Thymus (tissue), 11 donors: ENCODE measurements around the gene NNT. TPM values are rescaled to one million over a fixed set of nuclear protein-coding genes. Genes with fewer than 3 reads are reported as not detected.
"Not testable (repeated sequence)": the region's sequence is repeated elsewhere in the genome, so short reads cannot be mapped to it uniquely, and the experiment has no call there.

Source experiments
- DNase-seq, 9 donors: peaks; one replicate each; pipeline ENCODE4 v3.0.0-alpha.2; 2013; ENCODE audit warnings: low spot score in 9 of 9, low read depth in 6 of 9, missing footprints in 1 of 9
- H3K27ac ChIP-seq, 2 donors: one replicate each; pipeline ENCODE4 v1.5.1; 2013; ENCODE audit warnings: control low read depth in 1 of 2, low read depth in 1 of 2, low read length in 1 of 2, mild to moderate bottlenecking in 1 of 2, moderate library complexity in 1 of 2
- H3K27me3 ChIP-seq, 2 donors: one replicate each; pipeline ENCODE4 v1.5.1; 2013; ENCODE audit warnings: low read length in 1 of 2; ENCODE audit not compliant: control insufficient read depth in 2 of 2, insufficient read depth in 1 of 2
- H3K36me3 ChIP-seq, 2 donors: one replicate each; pipeline ENCODE4 v1.5.1; 2013; ENCODE audit warnings: low read length in 1 of 2, mild to moderate bottlenecking in 1 of 2, moderate library complexity in 1 of 2; ENCODE audit not compliant: control insufficient read depth in 2 of 2, insufficient read depth in 2 of 2
- H3K4me1 ChIP-seq, 2 donors: one replicate each; pipeline ENCODE4 v1.5.1; 2013; ENCODE audit warnings: low read length in 2 of 2; ENCODE audit not compliant: control insufficient read depth in 2 of 2, insufficient read depth in 2 of 2
- H3K4me3 ChIP-seq, 2 donors: one replicate each; pipeline ENCODE4 v1.5.1; 2013; ENCODE audit warnings: low read length in 2 of 2, control low read depth in 1 of 2, mild to moderate bottlenecking in 1 of 2
- H3K9me3 ChIP-seq, 2 donors: one replicate each; pipeline ENCODE4 v1.5.1; 2013; ENCODE audit warnings: low read length in 1 of 2, mild to moderate bottlenecking in 1 of 2; ENCODE audit not compliant: control insufficient read depth in 2 of 2, insufficient read depth in 1 of 2
- WGBS: extraction: QIAGEN DNeasy Blood & Tissue Kit; methylation state at CpG from one replicate; pipeline ENCODE4 v1.1.7; 2013; 5-methylcytosine and 5-hydroxymethylcytosine counted together
- polyA plus RNA-seq: library from polyadenylated mRNA; stranded (reverse); fragments of 200-250 nt; gene quantifications from one replicate; pipeline ENCODE4 v1.2.3, GENCODE V29; 2013
- total RNA-seq: library from RNA; stranded (reverse); fragments of 120-200 nt; gene quantifications from one replicate; pipeline ENCODE4 v1.2.4, GENCODE V29; 2013
- donor health status: healthy.

Gene NNT
- total and polyA plus RNA-seq, 2 donors: 30.8 to 49.2 TPM

DNA sequence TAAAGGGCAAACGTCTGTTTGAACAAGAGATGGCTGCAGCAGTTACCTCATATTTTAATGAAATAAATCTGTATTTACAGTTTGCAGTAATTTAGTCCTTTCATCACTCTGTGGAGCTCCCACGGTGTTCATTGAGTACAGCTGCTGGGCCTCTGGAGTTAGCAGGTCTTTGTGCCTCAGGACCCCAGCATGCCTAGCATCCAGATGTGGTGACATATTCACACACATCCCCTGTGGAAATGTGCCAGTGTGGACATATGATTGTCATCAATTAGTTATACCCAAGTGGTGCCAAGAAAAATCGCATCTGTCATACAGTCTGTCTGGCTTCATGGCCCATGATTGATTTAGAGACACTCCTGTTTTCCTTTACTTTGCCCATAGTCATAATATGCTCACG, 77.3 kb downstream of the NNT start:
- Histone ChIP-seq H3K4me1 (no peaks in the 10 kb centered on the region), H3K27me3 (no peaks in the 10 kb centered on the region), H3K4me3 (no peak overlapping the region), H3K27ac (no peak overlapping the region), H3K36me3 (peaks cover 11 to 21% of the 10 kb centered on the region in 2 donors), H3K9me3 (no peaks in the 10 kb centered on the region)
- 97% methylated on average over 4 of the region's 4 CpGs for WGBS
- DNase-seq: no peak

DNA sequence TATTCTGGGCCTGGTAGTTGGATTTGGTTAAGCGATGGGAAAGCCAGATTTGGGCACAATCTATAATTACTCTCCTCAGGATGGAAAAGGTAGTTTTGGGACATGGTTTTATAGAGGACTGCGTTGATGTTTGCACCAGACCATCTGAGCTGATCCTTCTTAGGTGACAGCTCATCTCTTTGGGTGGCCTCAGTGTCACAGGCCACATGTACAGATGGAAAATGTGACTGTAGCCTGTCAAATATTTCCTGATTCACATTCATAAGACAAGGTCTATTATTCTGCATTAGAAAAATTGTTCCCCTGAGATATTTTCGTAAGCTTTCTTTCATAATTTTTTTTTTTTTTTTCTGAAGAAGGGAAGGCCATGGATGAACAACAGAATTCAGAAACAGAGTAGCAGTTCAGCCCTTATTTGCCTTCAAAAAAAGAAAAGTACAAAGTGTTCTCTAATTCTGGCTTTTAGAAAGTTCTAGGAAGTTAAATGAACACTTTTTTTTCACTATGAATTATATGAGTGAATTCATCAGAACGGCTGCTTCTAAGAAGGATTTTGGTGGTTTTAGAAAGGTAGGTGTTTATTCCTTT, 81.0 kb downstream of the NNT start:
- H3K9me3 ChIP-seq: no peaks in the 10 kb centered on the region
- 98% methylated on average over 4 of the region's 4 CpGs for WGBS
- no peak overlapping the region for H3K4me3 ChIP-seq
- peaks cover 5 to 8% of the 10 kb centered on the region in 2 donors for H3K36me3 ChIP-seq
- no peaks in the 10 kb centered on the region for H3K27me3 ChIP-seq
- no peaks in the 10 kb centered on the region for H3K4me1 ChIP-seq
- DNase-seq: no peak
- H3K27ac ChIP-seq: no peak overlapping the region

DNA sequence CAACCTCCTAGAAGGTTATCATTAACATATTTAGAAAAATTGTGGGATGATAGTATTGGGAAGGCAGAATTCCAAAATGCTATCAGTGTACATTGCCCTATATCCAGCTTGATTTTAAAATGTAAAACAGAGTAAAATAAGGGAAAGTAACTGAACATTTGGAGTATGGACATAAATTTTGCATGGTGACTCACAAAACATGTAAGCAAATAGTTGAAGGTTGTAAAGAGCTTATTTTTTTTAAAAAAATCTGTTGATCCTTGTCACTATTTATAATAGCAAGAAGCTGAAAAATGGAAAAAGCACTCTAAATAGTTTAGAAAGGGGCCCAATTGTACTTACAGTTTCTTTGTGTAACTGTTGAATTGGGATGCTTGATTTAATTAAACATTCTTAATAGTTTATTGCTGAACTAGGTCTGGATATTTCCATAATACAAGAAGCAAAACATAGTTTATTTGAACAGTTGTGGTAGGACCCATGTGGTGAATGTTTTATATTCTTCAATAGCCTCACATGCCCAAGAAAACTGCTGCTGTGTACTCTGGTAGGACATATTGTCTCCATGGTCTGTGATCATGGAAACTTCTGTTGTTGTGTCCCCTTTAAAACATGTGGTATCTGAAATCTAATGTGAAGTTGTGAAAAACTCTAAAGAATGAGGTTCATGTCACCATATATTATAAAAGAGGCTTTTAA, 82.4 kb downstream of the NNT start:
- no peaks in the 10 kb centered on the region for H3K4me1 ChIP-seq
- DNase-seq: no peak
- H3K36me3 ChIP-seq: peaks cover 3 to 5% of the 10 kb centered on the region in 2 donors
- no peaks in the 10 kb centered on the region for H3K27me3 ChIP-seq
- no peaks in the 10 kb centered on the region for H3K9me3 ChIP-seq
- no peak overlapping the region for H3K27ac ChIP-seq
- no peak overlapping the region for H3K4me3 ChIP-seq

GRCh38 chr5:43687275-43687674, 84.3 kb downstream of the NNT start:
- no peaks in the 10 kb centered on the region for H3K4me1 ChIP-seq
- DNase-seq: no peak
- peaks cover 0 to 4% of the 10 kb centered on the region in 2 donors for H3K36me3 ChIP-seq
- no peaks in the 10 kb centered on the region for H3K27me3 ChIP-seq
- no peak overlapping the region for H3K27ac ChIP-seq
- 97% methylated on average over 3 of the region's 3 CpGs for WGBS
- no peaks in the 10 kb centered on the region for H3K9me3 ChIP-seq
- no peak overlapping the region for H3K4me3 ChIP-seq

- Histone ChIP-seq H3K4me1 (no peaks in the 10 kb centered on the region), H3K9me3 (peaks cover 2 to 3% of the 10 kb centered on the region in 2 donors), H3K36me3 (peaks cover 5 to 6% of the 10 kb centered on the region in 2 donors), H3K27me3 (no peaks in the 10 kb centered on the region), H3K27ac (no peak overlapping the region), H3K4me3 (no peak overlapping the region)
- DNase-seq: no peak
- WGBS: 99% methylated on average over 4 of the region's 4 CpGs
Observed at GRCh38 chr5:43691275-43691674, 88.3 kb downstream of the NNT start.

DNA sequence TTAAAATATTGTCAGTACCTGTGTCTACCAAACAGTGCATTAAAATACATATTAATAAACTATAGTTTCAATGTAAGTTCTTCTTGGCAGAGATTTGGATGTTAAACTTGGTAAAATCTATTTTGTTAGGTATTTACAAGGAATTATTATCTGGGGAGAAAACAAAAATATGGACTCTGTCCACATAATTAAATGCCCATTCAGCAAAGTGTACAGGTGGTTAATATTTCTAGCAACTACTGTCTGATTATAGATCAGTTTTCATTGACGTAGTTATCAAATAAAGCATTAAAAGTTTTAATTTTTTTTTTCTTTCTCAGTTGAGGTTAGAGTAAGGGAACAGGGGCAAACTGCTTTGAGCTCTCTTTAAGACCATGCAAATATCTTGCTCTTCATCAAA, 88.9 kb downstream of the NNT start:
- Histone ChIP-seq H3K4me3 (no peak overlapping the region), H3K9me3 (peaks cover 3 to 8% of the 10 kb centered on the region in 2 donors), H3K27me3 (no peaks in the 10 kb centered on the region), H3K4me1 (no peaks in the 10 kb centered on the region), H3K27ac (no peak overlapping the region), H3K36me3 (peaks cover 5 to 6% of the 10 kb centered on the region in 2 donors)
- no peak for DNase-seq
- 99% methylated on average over 1 of the region's 1 CpG for WGBS

DNA sequence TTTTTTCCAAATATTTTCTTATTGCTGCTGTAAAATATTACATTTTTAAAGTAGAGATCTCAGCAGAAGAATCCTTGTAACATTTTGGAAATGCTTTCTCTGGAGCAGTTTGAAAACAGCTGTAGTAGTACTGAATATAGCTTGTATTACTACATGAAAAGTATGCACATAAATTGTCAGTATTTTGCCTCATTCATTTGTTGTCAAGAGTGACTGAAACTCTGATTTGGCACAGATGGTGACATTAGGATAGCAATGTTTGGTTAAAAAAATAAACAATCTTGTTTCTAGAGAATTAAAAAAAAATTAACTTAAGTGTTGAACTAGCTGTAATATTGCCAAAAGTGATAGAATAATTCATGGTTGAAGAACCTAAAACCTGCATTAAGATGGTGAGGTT, 90.4 kb downstream of the NNT start:
- H3K4me3 ChIP-seq: no peak overlapping the region
- DNase-seq: no peak
- no peaks in the 10 kb centered on the region for H3K4me1 ChIP-seq
- no peak overlapping the region for H3K27ac ChIP-seq
- H3K27me3 ChIP-seq: no peaks in the 10 kb centered on the region
- peaks cover 5 to 6% of the 10 kb centered on the region in 2 donors for H3K36me3 ChIP-seq
- peaks cover 3 to 8% of the 10 kb centered on the region in 2 donors for H3K9me3 ChIP-seq

DNA sequence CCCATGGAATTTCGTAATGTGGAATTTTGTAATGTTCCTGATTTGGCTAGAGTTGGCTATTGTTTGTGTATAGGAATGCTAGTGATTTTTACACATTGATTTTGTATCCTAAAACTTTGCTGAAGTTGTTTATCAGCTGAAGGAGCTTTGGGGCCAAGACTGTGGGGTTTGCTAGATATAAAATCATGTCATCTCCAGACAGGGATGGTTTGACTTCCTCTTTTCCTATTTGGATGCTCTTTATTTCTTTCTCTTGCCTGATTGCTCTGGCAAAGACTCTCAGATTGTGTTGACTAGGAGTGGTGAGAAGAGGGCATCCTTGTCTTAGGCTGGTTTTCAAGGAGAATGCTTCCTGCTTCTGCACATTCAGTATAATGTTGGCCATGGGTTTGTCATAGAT, 91.0 kb downstream of the NNT start:
- Histone ChIP-seq H3K9me3 (peaks cover 3 to 8% of the 10 kb centered on the region in 2 donors), H3K27ac (no peak overlapping the region), H3K27me3 (no peaks in the 10 kb centered on the region), H3K4me1 (no peaks in the 10 kb centered on the region), H3K4me3 (no peak overlapping the region), H3K36me3 (peaks cover 5 to 6% of the 10 kb centered on the region in 2 donors)
- no peak for DNase-seq
- 97% methylated on average over 1 of the region's 1 CpG for WGBS

DNA sequence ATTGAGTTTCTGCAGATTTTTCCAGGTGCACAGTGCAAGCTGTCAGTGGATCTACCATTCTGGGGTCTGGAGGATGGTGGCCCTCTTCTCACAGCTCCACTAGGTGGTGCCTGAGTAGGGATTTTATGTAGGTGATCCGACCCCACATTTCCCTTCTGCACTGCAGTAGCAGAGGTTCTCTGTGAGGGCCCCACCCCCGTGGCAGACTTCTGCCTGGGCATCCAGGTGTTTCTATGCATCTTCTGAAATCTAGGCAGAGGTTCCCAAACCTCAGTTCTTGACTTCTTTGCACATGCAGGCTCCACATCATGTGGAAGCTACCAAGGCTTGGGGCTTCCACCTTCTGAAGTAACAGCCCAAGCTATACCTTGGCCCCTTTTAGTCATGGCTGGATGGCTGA, 93.5 kb downstream of the NNT start:
- H3K36me3 ChIP-seq: peaks cover 5 to 10% of the 10 kb centered on the region in 2 donors
- not testable (repeated sequence) for H3K4me1 ChIP-seq, H3K27ac ChIP-seq, H3K9me3 ChIP-seq, H3K27me3 ChIP-seq, H3K4me3 ChIP-seq, DNase-seq
- WGBS: 98% methylated on average over 2 of the region's 2 CpGs
